Fibroblast of lung (primary cell): ENCODE results near the gene MRPL21. TPM values are rescaled to one million over a fixed set of nuclear protein-coding genes. Genes with fewer than 3 reads are reported as not detected.
A peak's percentile ranks its signal among the peaks of the same experiment; 100 is the strongest.

Experiments
- DNase-seq, 2 donors: peaks; one replicate each; pipeline versions ENCODE4 v3.0.0 to v3.0.0-alpha.2; 2010; ENCODE audit warnings: low read depth in 2 of 2
- H2AFZ ChIP-seq: 2 replicates; pipeline ENCODE4 v1.5.1; 2012; ENCODE audit warnings: low read length, control low read depth, inconsistent platforms
- H3K27ac ChIP-seq: 2 replicates; pipeline ENCODE4 v1.5.1; 2011; ENCODE audit warnings: low read length, control low read depth; ENCODE audit not compliant: insufficient read depth
- H3K27me3 ChIP-seq: 2 replicates; pipeline ENCODE4 v1.5.1; 2011; ENCODE audit warnings: mild to moderate bottlenecking, low read length; ENCODE audit not compliant: control insufficient read depth, insufficient read depth
- H3K36me3 ChIP-seq: 2 replicates; pipeline ENCODE4 v1.5.1; 2011; ENCODE audit warnings: low read length; ENCODE audit not compliant: control insufficient read depth, insufficient read depth
- H3K4me1 ChIP-seq: 2 replicates; pipeline ENCODE4 v1.5.1; 2011; ENCODE audit warnings: low read length; ENCODE audit not compliant: control insufficient read depth, insufficient read depth; ENCODE audit errors: extremely low read depth
- H3K4me2 ChIP-seq: 2 replicates; pipeline ENCODE4 v1.5.1; 2011; ENCODE audit warnings: low read length, control low read depth; ENCODE audit not compliant: insufficient read depth; ENCODE audit errors: extremely low read depth
- H3K4me3 ChIP-seq, 4 experiments: fragments of 200-600 bp in 1 of 4; sonication (generic) in 1 of 4; replicated peaks in 1 of 4; 2 replicates each; pipeline ENCODE4 v1.5.1; 2011 to 2016; ENCODE audit warnings: low read length in 4 of 4, low read depth in 3 of 4, mild to moderate bottlenecking in 3 of 4, control low read depth in 2 of 4, inconsistent platforms in 1 of 4, mixed read lengths in 1 of 4; ENCODE audit not compliant: insufficient read depth in 1 of 4; ENCODE audit errors: control extremely low read depth in 1 of 4
- H3K79me2 ChIP-seq: 2 replicates; pipeline ENCODE4 v1.5.1; 2012; ENCODE audit warnings: mild to moderate bottlenecking, low read length, inconsistent platforms; ENCODE audit not compliant: control insufficient read depth, insufficient read depth
- H3K9ac ChIP-seq: 2 replicates; pipeline ENCODE4 v1.5.1; 2011; ENCODE audit warnings: mild to moderate bottlenecking, low read length, control low read depth; ENCODE audit not compliant: insufficient read depth
- H3K9me3 ChIP-seq: 2 replicates; pipeline ENCODE4 v1.5.1; 2012; ENCODE audit warnings: low read depth, low read length; ENCODE audit not compliant: control insufficient read depth, insufficient read depth
- H4K20me1 ChIP-seq: 2 replicates; pipeline ENCODE4 v1.5.1; 2011; ENCODE audit warnings: low read length; ENCODE audit not compliant: control insufficient read depth, insufficient read depth; ENCODE audit errors: extremely low read depth
- CTCF ChIP-seq, 2 donors: IDR thresholded peaks in 1 of 2; conservative IDR thresholded peaks in 1 of 2; 1 replicate in 1 of 2; 2 replicates in 1 of 2; pipeline ENCODE4 v1.5.1; 2011 to 2012; ENCODE audit warnings: low read length in 2 of 2, control low read depth in 1 of 2, inconsistent platforms in 1 of 2, low read depth in 1 of 2, mild to moderate bottlenecking in 1 of 2
- EZH2 ChIP-seq: IDR thresholded peaks from 2 replicates; pipeline ENCODE4 v1.5.1; 2012; ENCODE audit warnings: low read length, control low read depth, mild to moderate bottlenecking; ENCODE audit errors: missing control alignments
- polyA plus RNA-seq, 2 donors: library from polyadenylated mRNA; depleted of rRNA in 1 of 2; stranded (reverse) in 1 of 2; unstranded in 1 of 2; fragments of >200 nt; gene quantifications; 2 replicates each; pipeline ENCODE4 v1.2.1, GENCODE V29; 2011 to 2012; ENCODE audit warnings: missing spikeins in 1 of 2
- total RNA-seq: library from RNA; depleted of rRNA; stranded (reverse); fragments of >200 nt; gene quantifications from 2 replicates; pipeline ENCODE4 v1.2.1, GENCODE V29; 2014

The MRPL21 gene
- total and polyA plus RNA-seq, 2 donors (not counting 1 experiment from before 2014, with no cell fraction given), result 31.6 to 59.9 TPM

GRCh38 chr11:68844376-68844775 is 59.3 kb downstream of the MRPL21 start:
- Histone ChIP-seq H3K79me2 (peaks cover 12% of the 10 kb centered on the region), H3K36me3 (no peaks in the 10 kb centered on the region), H3K9me3 (no peaks in the 10 kb centered on the region), H4K20me1 (no peaks in the 10 kb centered on the region), H2AFZ (no peak overlapping the region), H3K4me1 (peaks cover 7% of the 10 kb centered on the region), H3K4me2 (no peak overlapping the region), H3K27me3 (no peaks in the 10 kb centered on the region), H3K9ac (no peak overlapping the region), H3K27ac (no peak overlapping the region), H3K4me3 (no peak overlapping the region)
- no peak for DNase-seq
- no peak for TF ChIP-seq EZH2

DNA sequence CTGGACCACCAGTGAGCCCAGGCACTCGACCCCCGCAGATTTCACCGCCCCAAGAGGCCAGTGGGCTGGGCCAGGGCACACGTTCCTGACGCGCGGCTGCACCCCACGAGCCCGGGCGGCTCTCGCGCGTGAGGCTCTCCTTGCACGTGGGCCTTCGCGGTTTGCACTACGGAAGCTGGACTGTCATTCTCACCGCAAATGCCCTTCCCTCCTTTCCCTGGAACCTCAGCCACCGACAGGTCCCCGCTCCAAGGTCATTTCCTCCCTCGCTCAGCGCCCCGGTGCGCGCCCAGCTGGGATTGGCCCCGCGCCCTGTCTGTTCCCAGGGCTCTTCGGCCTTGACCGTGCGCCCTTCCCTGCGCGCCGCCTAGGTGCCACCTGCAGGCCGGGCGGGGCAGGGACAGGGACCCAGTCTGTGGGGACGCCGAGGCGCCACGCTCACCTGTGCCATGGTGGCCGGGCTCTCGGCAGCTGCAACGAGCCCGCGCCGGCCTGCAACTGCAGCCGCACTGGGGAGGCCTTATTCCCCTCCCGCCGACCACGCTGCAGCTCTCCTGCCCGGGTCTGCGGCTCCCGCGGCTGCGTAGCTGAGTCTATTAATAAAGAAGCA is 59.8 kb downstream of the MRPL21 start:
- H3K4me2 ChIP-seq, result no peak overlapping the region
- H3K36me3 ChIP-seq, result no peaks in the 10 kb centered on the region
- H3K27me3 ChIP-seq, result no peaks in the 10 kb centered on the region
- no peaks in the 10 kb centered on the region for H4K20me1 ChIP-seq
- DNase-seq, result peak; percentile 15 to 48
- H3K4me1 ChIP-seq, result peaks cover 8% of the 10 kb centered on the region
- no peaks in the 10 kb centered on the region for H3K9me3 ChIP-seq
- H3K27ac ChIP-seq, result no peak overlapping the region
- TF ChIP-seq EZH2 (no peak), CTCF (conservative IDR thresholded peaks at IDR 0.05 in 1 of 2, IDR thresholded peaks at IDR 0.05 in 1 of 2; ENCODE audit: low read depth in 1 of 2, low read length in 2 of 2) (no peak)
- H3K4me3 ChIP-seq, result peak overlapping the region in 1 of 4 experiments; percentile 61
- peak overlapping the region; percentile 26 for H2AFZ ChIP-seq
- no peak overlapping the region for H3K9ac ChIP-seq
- H3K79me2 ChIP-seq, result peaks cover 12% of the 10 kb centered on the region

DNA sequence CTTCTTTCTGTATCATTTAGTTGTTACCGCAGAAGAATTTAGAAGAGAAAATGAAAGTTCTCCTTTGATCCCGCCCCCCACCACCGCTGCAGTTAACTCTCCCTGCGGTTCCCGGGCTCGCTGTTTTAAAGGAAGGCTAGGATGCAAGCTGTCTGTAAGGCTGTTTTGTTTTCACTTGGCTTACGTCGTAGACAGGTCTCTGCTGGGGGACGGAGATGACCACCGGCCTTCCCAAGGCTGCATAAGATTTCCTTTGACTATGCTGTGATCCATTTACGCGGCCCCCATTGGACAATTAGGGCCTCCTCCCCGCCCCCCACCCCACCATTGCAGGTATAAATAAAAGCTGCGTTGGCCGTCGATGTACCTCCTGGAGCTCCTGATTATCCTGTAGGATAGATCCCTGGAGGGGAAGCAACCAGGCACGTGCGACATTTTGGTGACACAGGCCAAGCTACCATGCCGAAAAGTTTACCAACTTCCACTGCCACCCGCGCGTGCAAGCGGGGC is 60.5 kb downstream of the MRPL21 start:
- H3K9ac ChIP-seq, result no peak overlapping the region
- H3K4me3 ChIP-seq, result peak overlapping the region; percentile 9 to 62 (median 42)

More for the DNA sequence above, 60.5 kb downstream of the MRPL21 start:
- no peaks in the 10 kb centered on the region for H3K9me3 ChIP-seq
- H3K36me3 ChIP-seq, result no peaks in the 10 kb centered on the region
- no peak for TF ChIP-seq CTCF (conservative IDR thresholded peaks at IDR 0.05 in 1 of 2, IDR thresholded peaks at IDR 0.05 in 1 of 2; ENCODE audit: low read depth in 1 of 2, low read length in 2 of 2)
- no peak for TF ChIP-seq EZH2
- peak overlapping the region; percentile 49 for H3K4me2 ChIP-seq
- no peaks in the 10 kb centered on the region for H4K20me1 ChIP-seq
- peaks cover 11% of the 10 kb centered on the region for H3K4me1 ChIP-seq
- DNase-seq, result peak; percentile 43 to 44
- peak overlapping the region; percentile 15 for H2AFZ ChIP-seq
- no peaks in the 10 kb centered on the region for H3K27me3 ChIP-seq
- H3K79me2 ChIP-seq, result peaks cover 14% of the 10 kb centered on the region
- H3K27ac ChIP-seq, result no peak overlapping the region
